Measurements from ENCODE around the gene RPS29.
"Not testable (repeated sequence)": the region's sequence is repeated elsewhere in the genome, so short reads cannot be mapped to it uniquely, and the experiment has no call there.

The RPS29 gene

GRCh38 chr14:49585803-49586672 is at the start of gene RPS29:
RPS29 (minus strand) TSS chr14:49586380; CDS start chr14:49586346, 34 bp downstream.
- DNase-seq, result peak; percentile 97
- in situ Hi-C loops (cut with HindIII; ENCODE audit: low pct_ligation_motif_present, low pct_unique_long_range_greater_than_20kb, low sequenced_read_pairs), result no loop called here

- in situ Hi-C loops (cut with HindIII; ENCODE audit: low pct_ligation_motif_present, low pct_unique_long_range_greater_than_20kb, low sequenced_read_pairs), result no loop called here
Measured at GRCh38 chr14:49634547-49635334, 48.6 kb upstream of the RPS29 start, which contains the start of gene DNAAF2. DNAAF2 (minus strand) TSS chr14:49635244; CDS start chr14:49635149, 95 bp downstream.

GRCh38 chr14:49633640-49634546 is 47.7 kb upstream of the RPS29 start:
- in situ Hi-C loops (cut with HindIII; ENCODE audit: low pct_ligation_motif_present, low pct_unique_long_range_greater_than_20kb, low sequenced_read_pairs), result no loop called here
- DNase-seq, result peak; percentile 91

More at GRCh38 chr14:49634547-49635334, 48.6 kb upstream of the RPS29 start, which contains the start of gene DNAAF2:
- peak; percentile 74 for DNase-seq

GRCh38 chr14:49623941-49624839 is 38.0 kb upstream of the RPS29 start:
- DNase-seq, result no peak

GRCh38 chr14:49623387-49623786 is 37.2 kb upstream of the RPS29 start:
- no peak for DNase-seq
- in situ Hi-C loops (cut with HindIII; ENCODE audit: low pct_ligation_motif_present, low pct_unique_long_range_greater_than_20kb, low sequenced_read_pairs), result no loop called here

More at GRCh38 chr14:49623941-49624839, 38.0 kb upstream of the RPS29 start:
- in situ Hi-C loops (cut with HindIII; ENCODE audit: low pct_ligation_motif_present, low pct_unique_long_range_greater_than_20kb, low sequenced_read_pairs), result no loop called here

- in situ Hi-C loops (cut with HindIII; ENCODE audit: low pct_ligation_motif_present, low pct_unique_long_range_greater_than_20kb, low sequenced_read_pairs), result no loop called here
- no peak for DNase-seq
Measured at GRCh38 chr14:49622022-49622607, 35.9 kb upstream of the RPS29 start.

GRCh38 chr14:49621114-49621881 is 35.1 kb upstream of the RPS29 start:
- DNase-seq, result peak; percentile 57
- in situ Hi-C loops (cut with HindIII; ENCODE audit: low pct_ligation_motif_present, low pct_unique_long_range_greater_than_20kb, low sequenced_read_pairs), result no loop called here

- in situ Hi-C loops (cut with HindIII; ENCODE audit: low pct_ligation_motif_present, low pct_unique_long_range_greater_than_20kb, low sequenced_read_pairs), result no loop called here
- peak; percentile 96 for DNase-seq
Measured at GRCh38 chr14:49620182-49621113, 34.3 kb upstream of the RPS29 start, which contains the start of the genes MGAT2 and RPL36AL. MGAT2 (plus strand) TSS chr14:49620799; CDS start chr14:49621269, 470 bp downstream. RPL36AL (minus strand) TSS chr14:49620626; CDS start chr14:49619104, 1,522 bp downstream.

GRCh38 chr14:49619730-49620129 is 33.5 kb upstream of the RPS29 start:
- no peak for DNase-seq
- in situ Hi-C loops (cut with HindIII; ENCODE audit: low pct_ligation_motif_present, low pct_unique_long_range_greater_than_20kb, low sequenced_read_pairs), result no loop called here

GRCh38 chr14:49619273-49619672 is 33.1 kb upstream of the RPS29 start:
- DNase-seq; in situ Hi-C loops (cut with HindIII; ENCODE audit: low pct_ligation_motif_present, low pct_unique_long_range_greater_than_20kb, low sequenced_read_pairs): not testable (repeated sequence)

- in situ Hi-C loops (cut with HindIII; ENCODE audit: low pct_ligation_motif_present, low pct_unique_long_range_greater_than_20kb, low sequenced_read_pairs), result no loop called here
- DNase-seq, result no peak
Measured at GRCh38 chr14:49617852-49618519, 31.8 kb upstream of the RPS29 start.

GRCh38 chr14:49615776-49616175 is 29.6 kb upstream of the RPS29 start:
- in situ Hi-C loops (cut with HindIII; ENCODE audit: low pct_ligation_motif_present, low pct_unique_long_range_greater_than_20kb, low sequenced_read_pairs), result no loop called here
- no peak for DNase-seq

GRCh38 chr14:49614196-49614595 is 28.0 kb upstream of the RPS29 start:
- in situ Hi-C loops (cut with HindIII; ENCODE audit: low pct_ligation_motif_present, low pct_unique_long_range_greater_than_20kb, low sequenced_read_pairs), result no loop called here
- no peak for DNase-seq

- no peak for DNase-seq
- in situ Hi-C loops (cut with HindIII; ENCODE audit: low pct_ligation_motif_present, low pct_unique_long_range_greater_than_20kb, low sequenced_read_pairs), result no loop called here
Measured at GRCh38 chr14:49612671-49613070, 26.5 kb upstream of the RPS29 start.

- no peak for DNase-seq
- in situ Hi-C loops (cut with HindIII; ENCODE audit: low pct_ligation_motif_present, low pct_unique_long_range_greater_than_20kb, low sequenced_read_pairs), result no loop called here
Measured at GRCh38 chr14:49612251-49612650, 26.1 kb upstream of the RPS29 start.

Data from ACHN (cell line).